WTC11 (cell line): ENCODE measurements around the gene ZFYVE28. TPM values are rescaled to one million over a fixed set of nuclear protein-coding genes. Genes with fewer than 3 reads are reported as not detected.

Experiments used
- AR ChIP-seq: fragments of 250-450 bp; sonication (Bioruptor Pico); IDR thresholded peaks from 2 replicates; pipeline ENCODE4 v1.9.0; 2021; ENCODE audit warnings: mild to moderate bottlenecking
- ARID4B ChIP-seq: sonication (generic); formaldehyde crosslinking; IDR thresholded peaks from 2 replicates; pipeline ENCODE4 v1.8.0; 2023; ENCODE audit warnings: missing genetic modification reagents, mild to moderate bottlenecking, borderline replicate concordance
- ATF3 ChIP-seq: sonication (generic); formaldehyde crosslinking; conservative IDR thresholded peaks from 2 replicates; pipeline ENCODE4 v1.8.1; 2022; ENCODE audit warnings: mild to moderate bottlenecking, missing genetic modification reagents
- E2F1 ChIP-seq: sonication (generic); formaldehyde crosslinking; IDR thresholded peaks from 2 replicates; pipeline ENCODE4 v1.8.0; 2022; ENCODE audit warnings: mild to moderate bottlenecking, missing genetic modification reagents
- ELF4 ChIP-seq: sonication (generic); formaldehyde crosslinking; IDR thresholded peaks from 2 replicates; pipeline ENCODE4 v1.8.1; 2022; ENCODE audit warnings: low read depth, mild to moderate bottlenecking, moderate library complexity, missing genetic modification reagents
- ERG ChIP-seq: fragments of 250-450 bp; sonication (Bioruptor Pico); IDR thresholded peaks from 2 replicates; pipeline ENCODE4 v1.8.0; 2021; ENCODE audit warnings: mild to moderate bottlenecking
- GABPB1 ChIP-seq: sonication (generic); formaldehyde crosslinking; IDR thresholded peaks from 2 replicates; pipeline ENCODE4 v1.8.1; 2023; ENCODE audit warnings: mild to moderate bottlenecking, missing genetic modification reagents
- MAX ChIP-seq: sonication (generic); formaldehyde crosslinking; IDR thresholded peaks from 2 replicates; pipeline ENCODE4 v1.8.0; 2022; ENCODE audit warnings: mild to moderate bottlenecking, missing genetic modification reagents
- PREB ChIP-seq: sonication (generic); formaldehyde crosslinking; IDR thresholded peaks from 2 replicates; pipeline ENCODE4 v1.8.1; 2022; ENCODE audit warnings: mild to moderate bottlenecking, missing genetic modification reagents, moderate library complexity, borderline replicate concordance
- ZBTB21 ChIP-seq: sonication (generic); formaldehyde crosslinking; IDR thresholded peaks from 2 replicates; pipeline ENCODE4 v1.8.1; 2023; ENCODE audit warnings: mild to moderate bottlenecking, missing genetic modification reagents, borderline replicate concordance
- ZMAT4 ChIP-seq: fragments of 250-450 bp; sonication (Bioruptor Pico); IDR thresholded peaks from 2 replicates; pipeline ENCODE4 v1.9.0; 2021; ENCODE audit warnings: mild to moderate bottlenecking
- ZNF138 ChIP-seq: sonication (generic); formaldehyde crosslinking; conservative IDR thresholded peaks from 2 replicates; pipeline ENCODE4 v1.8.1; 2022; ENCODE audit warnings: mild to moderate bottlenecking, moderate library complexity, missing genetic modification reagents
- ZNF263 ChIP-seq: sonication (generic); formaldehyde crosslinking; IDR thresholded peaks from 2 replicates; pipeline ENCODE4 v1.8.1; 2022; ENCODE audit warnings: low read depth, mild to moderate bottlenecking, moderate library complexity, missing genetic modification reagents
- ZNF532 ChIP-seq: fragments of 250-450 bp; sonication (Bioruptor Pico); IDR thresholded peaks from 2 replicates; pipeline ENCODE4 v1.9.0; 2021; ENCODE audit warnings: mild to moderate bottlenecking, borderline replicate concordance
- total RNA-seq: library from RNA; stranded (reverse); gene quantifications from 3 replicates; pipeline ENCODE4 v1.2.3, GENCODE V29; 2021

ZFYVE28 gene
- total RNA-seq, 1 experiment from 2014 or later: 7.8 TPM

- TF ChIP-seq AR (CRISPR knock-in tag): no peak
- TF ChIP-seq ATF3 (CRISPR knock-in tag): no peak
- no peak for TF ChIP-seq PREB
- peak; percentile 54; the same call in 1 of the 2 replicates for TF ChIP-seq GABPB1
- TF ChIP-seq MAX (CRISPR knock-in tag): peak; percentile 79; the same call in 1 of the 2 replicates
- TF ChIP-seq ERG: no peak
- TF ChIP-seq E2F1 (CRISPR knock-in tag): 0 out of 2 replicates have a peak, but pooled peaks have one; percentile 26
- TF ChIP-seq ZNF138 (CRISPR knock-in tag): no peak
- TF ChIP-seq ZMAT4 (CRISPR knock-in tag): no peak
- peak; percentile 76 for TF ChIP-seq ARID4B (CRISPR knock-in tag)
- no peak for TF ChIP-seq ELF4 (CRISPR knock-in tag)
- TF ChIP-seq ZNF532 (CRISPR knock-in tag): no peak
- TF ChIP-seq ZBTB21 (CRISPR knock-in tag): 0 out of 2 replicates have a peak, but pooled peaks have one; percentile 18
- TF ChIP-seq ZNF263 (CRISPR knock-in tag): no peak
Measured at GRCh38 chr4:2462218-2462991, 44.0 kb upstream of the ZFYVE28 start (continued).
